Gastrocnemius medialis (tissue), 4 donors: ENCODE measurements around the gene IL4. TPM values are rescaled to one million over a fixed set of nuclear protein-coding genes. Genes with fewer than 3 reads are reported as not detected.

ENCODE experiments used
- ATAC-seq, 2 donors: fragments of 150-250 bp; one replicate each; pipeline ENCODE4 v1.9.1; 2016
- DNase-seq, 2 donors: peaks; one replicate each; pipeline ENCODE4 v3.0.0-alpha.2; 2019
- H3K27ac ChIP-seq, 4 donors: fragments of 200-600 bp; sonication (generic); 1 replicate in 1 of 4; 2 replicates in 3 of 4; pipeline ENCODE4 v1.5.1; 2016 to 2018; ENCODE audit warnings: mild to moderate bottlenecking in 2 of 4, moderate library complexity in 1 of 4
- H3K27me3 ChIP-seq, 3 donors: fragments of 200-600 bp; sonication (generic) in 2 of 3; 1 replicate in 1 of 3; 2 replicates in 2 of 3; pipeline versions ENCODE4 v1.5.1 to v1.6.0; 2016 to 2019; ENCODE audit warnings: mild to moderate bottlenecking in 1 of 3, moderate library complexity in 1 of 3
- H3K36me3 ChIP-seq, 2 donors: fragments of 200-600 bp; sonication (generic) in 1 of 2; one replicate each; pipeline ENCODE4 v1.5.1; 2017 to 2018
- H3K4me1 ChIP-seq, 2 donors: fragments of 200-600 bp; sonication (generic) in 1 of 2; one replicate each; pipeline ENCODE4 v1.5.1; 2016 to 2017; ENCODE audit warnings: mild to moderate bottlenecking in 2 of 2
- H3K4me3 ChIP-seq, 4 donors: fragments of 200-600 bp; sonication (generic) in 3 of 4; 1 replicate in 1 of 4; 2 replicates in 3 of 4; pipeline ENCODE4 v1.5.1; 2016 to 2019; ENCODE audit warnings: mild to moderate bottlenecking in 2 of 4
- H3K9me3 ChIP-seq, 3 donors: fragments of 200-600 bp; sonication (generic) in 2 of 3; 1 replicate in 1 of 3; 2 replicates in 2 of 3; pipeline ENCODE4 v1.5.1; 2016 to 2019
- POLR2A ChIP-seq, 2 donors: fragments of 450-650 bp; IDR thresholded peaks; one replicate each; pipeline ENCODE4 v1.6.1; 2017; ENCODE audit warnings: antibody characterized with exemption in 2 of 2, mild to moderate bottlenecking in 2 of 2, moderate library complexity in 2 of 2
- in situ Hi-C, 4 donors: fragments of 200-750 bp; cut with MboI; loops; one replicate each; pipeline versions ENCODE4 v1.15.0 to v1.8.0; 2017; ENCODE audit warnings: low sequenced_read_pairs in 4 of 4
- intact Hi-C: fragments of 100-400 bp; cut with DNase I; formaldehyde crosslinking; loops from one replicate; pipeline ENCODE4 v1.15.1; 2023; ENCODE audit warnings: low total_unique reads
- total RNA-seq, 4 donors: library from RNA; depleted of rRNA; stranded (reverse); fragments of >200 nt; gene quantifications; one replicate each; pipeline versions ENCODE4 v1.1.0 to v1.2.3, GENCODE V29; 2016
- TF ChIP-seq, protein P1 (sequence below), 5 experiments: fragments of 450-650 bp in 3 of 5; fragments of 200-600 bp in 2 of 5; sonication (generic) in 2 of 5; IDR thresholded peaks in 4 of 5; conservative IDR thresholded peaks in 1 of 5; 1 replicate in 4 of 5; 2 replicates in 1 of 5; pipeline ENCODE4 v1.5.1; 2016 to 2019; ENCODE audit warnings: antibody characterized with exemption in 5 of 5, mild to moderate bottlenecking in 3 of 5, moderate library complexity in 3 of 5

Gene IL4
- total RNA-seq, 4 donors from 2014 or later: not detected

DNA sequence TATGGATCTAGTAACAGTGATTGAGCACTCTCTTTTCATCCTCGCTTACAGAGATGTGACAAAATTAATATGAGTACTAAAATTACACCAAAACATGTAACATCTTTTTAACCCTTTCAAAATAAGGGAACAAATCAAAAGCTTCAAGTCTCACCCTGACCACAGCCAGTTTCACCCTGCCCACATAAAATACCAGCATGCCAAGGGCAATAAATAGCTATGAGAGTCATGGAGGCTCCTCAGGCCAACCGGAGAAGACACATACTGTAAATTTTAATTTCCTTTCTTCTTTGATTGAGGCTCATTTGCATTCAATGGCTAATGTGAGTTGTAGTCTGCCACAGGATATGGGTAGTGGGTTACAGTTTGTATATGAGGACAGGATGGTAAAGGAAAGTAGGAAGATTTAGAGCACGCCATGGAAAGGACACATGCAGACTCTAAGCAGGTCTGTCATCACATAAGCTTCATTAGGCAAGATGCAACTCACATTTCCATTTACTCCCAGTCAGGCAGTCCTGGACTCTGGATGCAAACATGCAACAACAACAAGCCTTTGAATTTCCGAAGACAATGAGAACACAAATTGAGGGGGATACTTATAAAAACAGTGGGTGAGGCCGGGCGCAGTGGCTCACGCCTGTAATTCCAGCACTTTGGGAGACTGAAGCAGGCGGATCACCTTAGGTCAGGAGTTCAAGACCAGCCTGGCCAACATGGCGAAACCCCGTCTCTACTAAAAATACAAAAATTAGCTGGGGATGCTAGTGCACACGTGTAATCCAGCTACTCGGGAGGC, 11.3 kb downstream of the IL4 start:
- H3K4me1 ChIP-seq: no peaks in the 10 kb centered on the region
- intact Hi-C loops (no loop called here), in situ Hi-C loops (no loop called here)
- H3K27ac ChIP-seq: no peak overlapping the region
- no peaks in the 10 kb centered on the region for H3K36me3 ChIP-seq
- DNase-seq (no peak), ATAC-seq (no peak)
- no peaks in the 10 kb centered on the region for H3K27me3 ChIP-seq
- H3K4me3 ChIP-seq: no peak overlapping the region
- TF ChIP-seq, protein P1, sequence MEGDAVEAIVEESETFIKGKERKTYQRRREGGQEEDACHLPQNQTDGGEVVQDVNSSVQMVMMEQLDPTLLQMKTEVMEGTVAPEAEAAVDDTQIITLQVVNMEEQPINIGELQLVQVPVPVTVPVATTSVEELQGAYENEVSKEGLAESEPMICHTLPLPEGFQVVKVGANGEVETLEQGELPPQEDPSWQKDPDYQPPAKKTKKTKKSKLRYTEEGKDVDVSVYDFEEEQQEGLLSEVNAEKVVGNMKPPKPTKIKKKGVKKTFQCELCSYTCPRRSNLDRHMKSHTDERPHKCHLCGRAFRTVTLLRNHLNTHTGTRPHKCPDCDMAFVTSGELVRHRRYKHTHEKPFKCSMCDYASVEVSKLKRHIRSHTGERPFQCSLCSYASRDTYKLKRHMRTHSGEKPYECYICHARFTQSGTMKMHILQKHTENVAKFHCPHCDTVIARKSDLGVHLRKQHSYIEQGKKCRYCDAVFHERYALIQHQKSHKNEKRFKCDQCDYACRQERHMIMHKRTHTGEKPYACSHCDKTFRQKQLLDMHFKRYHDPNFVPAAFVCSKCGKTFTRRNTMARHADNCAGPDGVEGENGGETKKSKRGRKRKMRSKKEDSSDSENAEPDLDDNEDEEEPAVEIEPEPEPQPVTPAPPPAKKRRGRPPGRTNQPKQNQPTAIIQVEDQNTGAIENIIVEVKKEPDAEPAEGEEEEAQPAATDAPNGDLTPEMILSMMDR (IDR thresholded peaks at IDR 0.05 in 4 of 5, conservative IDR thresholded peaks at IDR 0.05 in 1 of 5): no peak
- no peak for TF ChIP-seq POLR2A (IDR thresholded peaks at IDR 0.05)
- no peaks in the 10 kb centered on the region for H3K9me3 ChIP-seq

DNA sequence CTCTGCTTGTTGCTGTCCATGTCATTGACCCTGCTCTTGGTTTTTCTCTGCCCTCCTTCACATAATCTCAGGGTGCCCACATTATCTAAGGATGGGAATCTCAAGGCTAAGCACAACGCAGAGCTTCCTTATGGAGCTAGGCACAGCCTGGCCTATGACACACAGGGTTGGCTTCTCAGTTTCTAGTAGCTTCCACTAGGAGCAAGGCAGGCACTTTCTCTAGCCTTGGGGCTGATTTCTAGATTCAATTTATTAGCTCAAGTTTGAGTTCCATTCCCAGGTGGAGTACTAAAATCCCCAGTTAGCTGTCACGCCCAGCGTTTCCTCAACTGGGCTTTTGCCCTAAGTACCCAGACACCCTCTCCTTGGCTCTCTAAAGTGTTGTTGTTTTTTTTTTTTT, 12.4 kb downstream of the IL4 start:
- H3K27me3 ChIP-seq: no peaks in the 10 kb centered on the region
- no peak for TF ChIP-seq POLR2A (IDR thresholded peaks at IDR 0.05)
- TF ChIP-seq, protein P1 (IDR thresholded peaks at IDR 0.05 in 4 of 5, conservative IDR thresholded peaks at IDR 0.05 in 1 of 5): no peak
- intact Hi-C loops: no loop called here
- no peak for ATAC-seq
- in situ Hi-C loops: no loop called here
- no peak for DNase-seq
- no peaks in the 10 kb centered on the region for H3K9me3 ChIP-seq
- H3K36me3 ChIP-seq: no peaks in the 10 kb centered on the region
- H3K27ac ChIP-seq: no peak overlapping the region
- H3K4me3 ChIP-seq: no peak overlapping the region
- H3K4me1 ChIP-seq: no peaks in the 10 kb centered on the region

DNA sequence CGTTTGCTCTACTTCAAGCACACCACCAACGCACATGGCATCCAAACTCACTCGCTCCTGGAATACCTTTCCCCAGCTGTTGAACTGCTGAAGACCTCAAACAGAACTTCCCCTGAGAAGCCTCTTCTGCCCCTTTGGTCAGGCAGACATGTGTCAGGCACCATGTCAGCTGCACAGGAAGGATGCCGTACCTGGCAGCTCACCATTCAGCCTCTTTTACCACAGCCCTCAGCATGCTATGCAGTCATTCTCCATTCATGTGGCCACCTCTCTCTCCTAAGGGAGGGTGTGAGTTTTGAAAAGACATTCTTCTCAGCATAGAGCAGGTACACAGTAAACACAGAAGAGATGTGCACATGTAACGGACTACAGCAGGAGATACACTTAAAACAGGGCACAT, 14.2 kb downstream of the IL4 start:
- H3K27me3 ChIP-seq: no peaks in the 10 kb centered on the region
- ATAC-seq (no peak), DNase-seq (no peak)
- H3K4me3 ChIP-seq: no peak overlapping the region
- in situ Hi-C loops: no loop called here
- no peak overlapping the region for H3K27ac ChIP-seq
- H3K9me3 ChIP-seq: no peaks in the 10 kb centered on the region
- H3K36me3 ChIP-seq: no peaks in the 10 kb centered on the region
- intact Hi-C loops: no loop called here
- TF ChIP-seq POLR2A (IDR thresholded peaks at IDR 0.05): no peak
- TF ChIP-seq, protein P1 (IDR thresholded peaks at IDR 0.05 in 4 of 5, conservative IDR thresholded peaks at IDR 0.05 in 1 of 5): no peak
- no peaks in the 10 kb centered on the region for H3K4me1 ChIP-seq

DNA sequence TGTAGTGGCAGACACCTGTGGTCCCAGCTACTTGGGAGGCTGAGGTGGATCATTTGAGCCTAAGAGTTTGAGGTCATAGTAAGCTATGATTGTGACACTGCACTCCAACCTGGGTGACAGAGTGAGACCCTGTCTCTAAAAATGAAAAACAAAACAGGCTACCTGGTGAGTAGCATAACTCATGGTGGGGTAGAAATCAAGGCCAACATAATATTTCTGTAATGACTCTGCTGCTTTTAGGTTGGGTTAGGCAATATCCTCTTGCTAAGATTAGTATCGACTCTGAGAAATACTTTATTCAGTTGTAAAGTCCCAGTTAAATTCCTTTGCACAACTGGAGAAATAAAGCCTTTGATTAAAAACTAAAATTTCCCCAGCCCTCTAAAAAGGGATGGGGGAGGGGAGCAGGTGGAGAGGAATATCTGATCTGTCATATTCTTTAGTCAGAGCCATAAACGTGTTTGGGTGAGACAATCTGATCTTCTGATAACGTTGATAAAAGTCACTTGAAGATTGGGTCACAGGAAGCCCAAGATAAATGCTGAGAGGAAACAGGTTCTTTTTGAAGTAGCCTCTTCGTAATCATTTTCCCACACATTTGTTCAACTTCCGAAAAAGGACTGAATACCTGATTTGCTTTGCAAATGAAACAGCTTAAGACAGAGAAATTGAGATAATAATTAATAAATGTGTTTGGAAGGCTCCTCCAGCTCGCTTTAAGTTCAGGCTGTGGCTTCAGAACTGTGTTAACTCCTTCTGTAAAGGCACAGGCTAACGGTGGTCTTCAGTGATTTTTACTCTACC, 14.9 kb downstream of the IL4 start:
- DNase-seq: no peak
- TF ChIP-seq POLR2A (IDR thresholded peaks at IDR 0.05): no peak
- TF ChIP-seq, protein P1 (IDR thresholded peaks at IDR 0.05 in 4 of 5, conservative IDR thresholded peaks at IDR 0.05 in 1 of 5): no peak
- H3K4me3 ChIP-seq: no peak overlapping the region
- in situ Hi-C loops: no loop called here
- intact Hi-C loops: no loop called here
- no peaks in the 10 kb centered on the region for H3K36me3 ChIP-seq
- no peak for ATAC-seq
- H3K27me3 ChIP-seq: no peaks in the 10 kb centered on the region
- no peaks in the 10 kb centered on the region for H3K9me3 ChIP-seq
- H3K4me1 ChIP-seq: no peaks in the 10 kb centered on the region
- H3K27ac ChIP-seq: no peak overlapping the region
